OCI-LY7 (cell line): Measurements from ENCODE around the gene EIF3A. TPM values are rescaled to one million over a fixed set of nuclear protein-coding genes. Genes with fewer than 3 reads are reported as not detected.

ENCODE experiments used
- BruUV-seq: library from RNA; stranded (reverse); fragments of 400-500 nt; replicated peaks from 2 replicates; lab custom pipeline; 2021; lab: Mats Ljungman, UMichigan
- CTCF ChIA-PET: fragments of 300-600 bp; sonication (Branson Sonifier 250); formaldehyde crosslinking; loops from one replicate; lab custom pipeline; 2022; ENCODE audit warnings: antibody characterized with exemption; ENCODE audit not compliant: unreplicated experiment; lab: Charles Lee
- POLR2A ChIA-PET: fragments of 300-600 bp; sonication (Branson Sonifier 250); formaldehyde crosslinking; loops from one replicate; lab custom pipeline; 2022; ENCODE audit warnings: antibody characterized with exemption; lab: Charles Lee
- DNase-seq: peaks from one replicate; pipeline ENCODE4 v3.0.0-alpha.2; 2015; ENCODE audit warnings: low spot score
- H2AFZ ChIP-seq: fragments of 200-600 bp; sonication (generic), shearing (Covaris generic); 2 replicates; pipeline ENCODE4 v1.6.1; 2014; ENCODE audit warnings: mild to moderate bottlenecking, antibody characterized with exemption, low read length, moderate library complexity
- H3K27ac ChIP-seq: fragments of 200-600 bp; sonication (generic); 2 replicates; pipeline ENCODE4 v1.5.1; 2014; ENCODE audit warnings: mixed run types, low read depth, mild to moderate bottlenecking, moderate library complexity, low read length, inconsistent platforms; ENCODE audit not compliant: poor library complexity, severe bottlenecking
- H3K36me3 ChIP-seq: fragments of 200-600 bp; sonication (generic); 2 replicates; pipeline ENCODE4 v1.6.1; 2014; ENCODE audit warnings: mild to moderate bottlenecking, antibody characterized with exemption, low read length, moderate library complexity, mixed read lengths; ENCODE audit not compliant: insufficient read depth
- H3K4me1 ChIP-seq: fragments of 200-600 bp; sonication (generic); 2 replicates; pipeline ENCODE4 v1.5.1; 2014; ENCODE audit warnings: mild to moderate bottlenecking, low read length; ENCODE audit not compliant: insufficient read depth, poor library complexity, severe bottlenecking
- H3K4me2 ChIP-seq: fragments of 200-600 bp; sonication (generic); 2 replicates; pipeline ENCODE4 v1.6.1; 2014; ENCODE audit warnings: mild to moderate bottlenecking, low read length
- H3K4me3 ChIP-seq: fragments of 200-600 bp; sonication (generic); 2 replicates; pipeline ENCODE4 v1.5.1; 2014; ENCODE audit warnings: mild to moderate bottlenecking, low read depth, low read length; ENCODE audit not compliant: poor library complexity, severe bottlenecking
- H3K79me2 ChIP-seq: fragments of 200-600 bp; sonication (generic); 2 replicates; pipeline ENCODE4 v1.6.1; 2016; ENCODE audit warnings: low read depth, mild to moderate bottlenecking, low read length, moderate library complexity, mixed read lengths; ENCODE audit not compliant: insufficient read depth
- H3K9me2 ChIP-seq: fragments of 200-600 bp; sonication (generic); 2 replicates; pipeline ENCODE4 v1.6.1; 2016; ENCODE audit warnings: mild to moderate bottlenecking, low read length, mixed read lengths; ENCODE audit not compliant: insufficient read depth
- H3K9me3 ChIP-seq: fragments of 200-600 bp; sonication (generic); 2 replicates; pipeline ENCODE4 v1.6.1; 2014; ENCODE audit warnings: mild to moderate bottlenecking, mixed run types, low read length, mixed read lengths
- H4K20me1 ChIP-seq: fragments of 200-600 bp; sonication (generic); 2 replicates; pipeline ENCODE4 v1.6.1; 2014; ENCODE audit warnings: mild to moderate bottlenecking, antibody characterized with exemption, low read length, moderate library complexity, mixed read lengths; ENCODE audit not compliant: insufficient read depth
- CTCF ChIP-seq: fragments of 200-600 bp; sonication (generic); conservative IDR thresholded peaks from 2 replicates; pipeline ENCODE4 v1.5.1; 2014; ENCODE audit warnings: mild to moderate bottlenecking, antibody characterized with exemption, low read length, moderate library complexity, mixed read lengths
- EZH2phosphoT487 ChIP-seq: fragments of 200-600 bp; sonication (generic); IDR thresholded peaks from 2 replicates; pipeline ENCODE4 v1.6.1; 2018; ENCODE audit warnings: low read depth, borderline replicate concordance, mild to moderate bottlenecking, mixed run types, antibody characterized with exemption, low read length, moderate library complexity, mixed read lengths
- intact Hi-C: fragments of 100-400 bp; cut with micrococcal nuclease; formaldehyde crosslinking; loops from one replicate; pipeline ENCODE4 v1.10.0; 2022; ENCODE audit not compliant: unreplicated experiment
- total RNA-seq, 2 experiments: library from RNA; depleted of rRNA in 1 of 2; stranded (reverse); fragments of >200 nt in 1 of 2; shearing (Covaris generic) in 1 of 2; gene quantifications; 2 replicates each; pipeline ENCODE4 v1.2.3, GENCODE V29; 2014 to 2022

Gene EIF3A
- total RNA-seq, 2 experiments from 2014 or later = 83.0 to 171 TPM

GRCh38 chr10:119020627-119020946 lies 60.0 kb downstream of the EIF3A start:
- BruUV-seq = no TSS peak
- CTCF ChIA-PET = no interaction called here
- Histone ChIP-seq H3K79me2 (no peaks in the 10 kb centered on the region), H3K4me3 (no peak overlapping the region), H3K36me3 (no peaks in the 10 kb centered on the region), H4K20me1 (no peaks in the 10 kb centered on the region), H3K9me2 (no peaks in the 10 kb centered on the region), H3K4me1 (no peaks in the 10 kb centered on the region), H2AFZ (no peak overlapping the region), H3K9me3 (no peaks in the 10 kb centered on the region), H3K27ac (no peak overlapping the region), H3K4me2 (no peak overlapping the region)
- intact Hi-C loops = no loop called here
- no peak for TF ChIP-seq CTCF
- TF ChIP-seq EZH2phosphoT487 = no peak
- DNase-seq = no peak
- POLR2A ChIA-PET = interaction anchor here (0.6 kb wide), 1 partner anchor 1715 kb away, joined by 3 read pairs; no protein-coding TSS in a partner anchor

- Histone ChIP-seq H3K36me3 (no peaks in the 10 kb centered on the region), H2AFZ (no peak overlapping the region), H3K4me3 (no peak overlapping the region), H3K9me2 (no peaks in the 10 kb centered on the region), H3K4me2 (no peak overlapping the region), H3K4me1 (no peaks in the 10 kb centered on the region), H4K20me1 (no peaks in the 10 kb centered on the region), H3K79me2 (no peaks in the 10 kb centered on the region), H3K27ac (no peak overlapping the region), H3K9me3 (no peaks in the 10 kb centered on the region)
- no peak for DNase-seq
- TF ChIP-seq CTCF (no peak), EZH2phosphoT487 (no peak)
- intact Hi-C loops = no loop called here
- BruUV-seq = no TSS peak
- POLR2A ChIA-PET = interaction anchor here (0.6 kb wide), 1 partner anchor 1351 kb away, joined by 4 read pairs; no protein-coding TSS in a partner anchor
- CTCF ChIA-PET = no interaction called here
Measured at GRCh38 chr10:119007211-119007574, 73.4 kb downstream of the EIF3A start.

- H3K4me2 ChIP-seq = no peak overlapping the region
- intact Hi-C loops = no loop called here
- CTCF ChIA-PET = no interaction called here
- TF ChIP-seq EZH2phosphoT487 (no peak), CTCF (no peak)
- H4K20me1 ChIP-seq = no peaks in the 10 kb centered on the region
- no peaks in the 10 kb centered on the region for H3K4me1 ChIP-seq
- DNase-seq = no peak
- no peak overlapping the region for H3K4me3 ChIP-seq
- H3K9me2 ChIP-seq = no peaks in the 10 kb centered on the region
- no TSS peak for BruUV-seq
- POLR2A ChIA-PET = interaction anchor here (0.6 kb wide), 1 partner anchor 1352 kb away, joined by 4 read pairs; no protein-coding TSS in a partner anchor
- no peaks in the 10 kb centered on the region for H3K9me3 ChIP-seq
- no peak overlapping the region for H2AFZ ChIP-seq
- no peaks in the 10 kb centered on the region for H3K79me2 ChIP-seq
- H3K27ac ChIP-seq = no peak overlapping the region
- no peaks in the 10 kb centered on the region for H3K36me3 ChIP-seq
Measured at GRCh38 chr10:119006451-119007210, 74.0 kb downstream of the EIF3A start.
